Dedifferentiated amniotic fluid mesenchymal stem cell (primary cell): ENCODE data around the gene MYLK.

Experiments
- DNase-seq: peaks from one replicate; pipeline ENCODE4 v3.0.0-alpha.2; 2016; ENCODE audit errors: extremely low spot score

The MYLK gene

DNA sequence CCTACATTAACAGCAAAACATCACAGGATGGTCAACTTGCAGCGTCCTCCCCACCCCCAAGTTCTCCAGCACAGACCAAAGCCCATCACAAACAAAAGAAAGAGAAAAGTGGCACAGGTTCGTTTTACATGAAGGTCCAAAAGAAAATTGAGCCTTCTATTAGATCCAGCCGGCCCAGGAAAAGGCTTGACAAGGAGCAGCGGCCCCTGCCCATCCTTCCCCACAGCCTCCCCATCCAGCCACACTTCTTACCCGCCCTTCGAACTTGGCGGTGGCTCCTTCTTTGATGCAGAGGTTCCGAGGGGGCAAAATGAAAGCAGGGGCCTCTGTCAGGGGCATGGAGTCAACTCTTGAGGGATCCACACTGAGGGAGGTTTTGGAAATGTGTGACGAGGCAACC, 90.7 kb downstream of the MYLK start:
- DNase-seq: no peak

DNA sequence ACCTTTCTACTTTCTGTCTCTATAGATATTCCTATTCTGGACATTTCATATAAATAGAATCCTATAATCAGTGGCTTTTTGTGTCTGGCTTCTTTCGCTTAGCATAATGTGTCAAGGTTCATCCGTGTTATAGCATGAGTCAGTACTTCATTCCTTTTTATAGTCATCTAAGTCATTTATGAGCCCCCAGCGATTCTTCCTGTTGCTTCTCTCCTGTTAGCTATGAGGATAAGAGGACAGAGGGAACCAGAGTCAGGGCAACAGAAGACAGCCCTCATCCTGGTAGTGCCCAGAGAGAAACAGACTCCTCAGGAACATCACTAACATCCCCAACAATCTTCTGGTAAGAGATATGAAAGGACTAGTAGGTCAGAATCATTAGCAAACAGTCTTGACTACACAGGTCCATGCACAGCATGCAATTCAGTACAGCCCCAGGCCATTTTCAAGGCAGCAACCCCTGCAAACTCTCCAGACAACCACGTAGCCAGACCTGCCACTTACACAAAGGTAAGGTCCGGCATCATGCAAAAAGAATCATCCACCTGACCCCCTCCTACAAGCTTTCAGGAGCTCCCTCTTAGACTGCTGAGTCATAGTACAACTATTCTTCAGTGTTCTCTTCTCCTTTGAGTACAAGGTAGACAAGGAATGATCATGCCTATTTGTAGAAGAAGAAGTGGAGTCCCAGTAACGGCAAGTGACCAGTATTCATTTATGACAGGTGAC, 91.5 kb downstream of the MYLK start:
- DNase-seq: no peak

DNA sequence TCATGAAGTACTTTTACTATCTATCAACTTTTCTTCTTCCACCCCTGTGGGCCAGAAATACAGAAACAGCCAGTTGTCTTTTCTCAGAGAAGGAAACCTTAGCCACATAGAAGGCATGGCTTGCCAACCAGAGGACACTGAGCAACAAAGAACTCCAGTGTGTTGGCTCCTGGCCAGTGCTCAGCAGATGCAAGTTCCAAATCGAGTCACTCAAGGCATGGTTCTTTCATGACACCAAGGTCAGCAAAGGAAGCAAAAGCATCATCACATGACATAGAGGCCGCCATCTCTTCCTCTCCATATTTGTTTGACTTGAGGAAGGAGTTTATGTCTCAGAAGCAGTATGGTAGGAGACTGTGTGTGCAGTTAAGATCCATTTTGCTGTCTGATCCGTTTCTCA, 92.2 kb downstream of the MYLK start:
- no peak for DNase-seq

- DNase-seq: peak; percentile 60
Measured at GRCh38 chr3:123791417-123791816, 92.7 kb downstream of the MYLK start.

- DNase-seq: no peak
Measured at GRCh38 chr3:123791073-123791370, 93.1 kb downstream of the MYLK start.

DNA sequence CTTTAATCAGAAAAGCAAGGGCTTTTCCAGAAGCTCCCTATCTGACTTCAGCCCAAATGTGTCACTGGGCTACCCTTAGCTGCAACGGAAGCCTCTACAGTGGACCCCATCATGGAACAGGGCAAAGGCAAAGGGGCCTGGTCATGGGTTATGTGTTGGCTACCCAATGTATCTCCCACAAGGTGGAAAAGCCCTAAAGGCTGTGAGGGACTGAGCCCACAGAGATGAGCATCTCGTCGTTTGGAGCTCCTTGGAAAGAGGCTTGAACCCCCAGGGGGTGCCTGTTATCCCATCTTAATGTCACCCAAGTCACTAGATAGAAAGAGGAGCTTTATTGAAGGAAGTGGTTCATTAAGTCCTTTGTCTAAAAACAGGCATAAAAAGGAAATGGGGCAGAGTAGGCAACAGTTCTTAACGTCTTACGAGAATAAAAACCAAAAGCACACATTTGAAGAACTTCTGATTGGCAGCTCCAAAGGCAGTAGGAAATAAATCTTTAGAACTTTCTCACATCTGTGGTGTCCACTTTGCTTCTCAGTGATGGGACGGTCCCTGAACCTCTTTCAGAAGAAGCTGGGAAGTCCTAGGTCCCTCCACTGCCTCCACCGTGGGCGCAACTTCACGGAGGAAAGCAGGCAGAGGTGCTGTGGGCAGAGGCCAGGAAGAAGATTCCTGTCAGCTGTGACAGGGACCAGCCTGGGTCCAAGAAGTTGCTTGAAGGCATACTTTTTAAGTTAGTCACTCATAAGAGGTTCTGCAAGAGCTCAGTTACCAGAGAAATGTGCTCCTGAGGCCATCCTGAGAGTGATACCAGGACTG, 93.7 kb downstream of the MYLK start:
- DNase-seq: no peak

DNA sequence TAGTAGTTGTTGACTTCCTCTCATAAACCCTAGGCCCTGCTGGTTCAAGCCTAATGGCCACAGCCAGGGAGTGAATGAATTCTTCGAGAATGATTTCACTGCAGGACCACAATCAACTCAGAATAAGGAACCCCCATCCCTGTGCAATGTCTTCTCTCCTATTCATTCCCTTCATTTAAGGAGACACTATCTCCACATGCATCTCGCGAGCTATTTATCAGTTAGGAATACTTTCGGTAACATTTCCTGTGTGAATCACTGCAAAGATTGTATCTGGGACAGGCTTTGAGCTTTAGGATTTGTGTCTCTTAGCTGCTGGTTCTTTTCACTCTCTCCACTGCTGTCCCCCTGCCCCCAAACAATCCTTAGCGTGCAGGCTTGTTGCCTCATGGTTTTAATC, 94.4 kb downstream of the MYLK start:
- peak; percentile 39 for DNase-seq

GRCh38 chr3:123789160-123789559, 95.0 kb downstream of the MYLK start:
- DNase-seq: no peak

- no peak for DNase-seq
Measured at GRCh38 chr3:123788710-123789109, 95.4 kb downstream of the MYLK start.

DNA sequence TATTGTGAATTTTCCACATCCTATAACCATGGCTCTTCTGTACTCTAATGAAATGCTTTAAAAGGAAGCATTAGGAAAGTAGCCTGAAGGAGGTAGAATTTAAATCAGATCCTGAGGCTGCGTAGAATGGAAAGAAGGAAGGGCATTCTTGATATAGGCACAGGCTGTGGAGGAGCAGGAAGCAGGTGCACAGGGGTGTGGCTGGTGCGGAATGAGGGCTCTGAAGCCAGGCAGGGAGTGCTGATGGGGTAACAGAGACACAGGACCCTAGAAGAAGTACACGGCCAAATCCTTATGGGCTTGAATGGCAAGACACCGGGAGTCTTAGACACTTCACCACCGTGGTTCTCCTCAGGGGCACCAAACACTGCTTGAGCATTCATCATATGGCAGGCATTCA, 97.0 kb downstream of the MYLK start:
- no peak for DNase-seq

DNA sequence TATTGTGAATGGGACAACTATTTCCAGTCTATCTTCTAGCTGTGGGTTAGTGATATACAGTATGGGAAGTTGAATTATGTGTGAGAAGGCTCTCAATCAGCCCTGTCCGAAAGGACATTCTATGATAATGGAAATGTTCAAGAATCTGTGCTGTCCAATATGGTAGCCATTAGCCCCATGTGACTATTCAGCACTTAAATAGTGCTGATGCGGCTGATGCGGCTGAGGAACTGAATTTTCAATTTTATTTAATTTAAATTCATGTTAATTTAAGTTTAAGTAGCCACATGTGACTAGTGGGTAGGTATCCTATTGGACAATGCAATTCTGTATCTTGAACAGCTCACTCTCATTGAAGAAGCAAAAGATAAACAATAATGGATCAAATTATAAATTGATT, 98.5 kb downstream of the MYLK start:
- DNase-seq: no peak

GRCh38 chr3:123783811-123784210, 100.3 kb downstream of the MYLK start:
- DNase-seq: no peak

- no peak for DNase-seq
Measured at GRCh38 chr3:123783050-123783689, 101.0 kb downstream of the MYLK start.

GRCh38 chr3:123782488-123782887, 101.6 kb downstream of the MYLK start:
- no peak for DNase-seq

- DNase-seq: no peak
Measured at GRCh38 chr3:123781571-123782275, 102.4 kb downstream of the MYLK start.

- no peak for DNase-seq
Measured at GRCh38 chr3:123781138-123781537, 103.0 kb downstream of the MYLK start.

- DNase-seq: no peak
Measured at GRCh38 chr3:123780656-123781055, 103.5 kb downstream of the MYLK start.

- no peak for DNase-seq
Measured at GRCh38 chr3:123779655-123780231, 104.4 kb downstream of the MYLK start.

DNA sequence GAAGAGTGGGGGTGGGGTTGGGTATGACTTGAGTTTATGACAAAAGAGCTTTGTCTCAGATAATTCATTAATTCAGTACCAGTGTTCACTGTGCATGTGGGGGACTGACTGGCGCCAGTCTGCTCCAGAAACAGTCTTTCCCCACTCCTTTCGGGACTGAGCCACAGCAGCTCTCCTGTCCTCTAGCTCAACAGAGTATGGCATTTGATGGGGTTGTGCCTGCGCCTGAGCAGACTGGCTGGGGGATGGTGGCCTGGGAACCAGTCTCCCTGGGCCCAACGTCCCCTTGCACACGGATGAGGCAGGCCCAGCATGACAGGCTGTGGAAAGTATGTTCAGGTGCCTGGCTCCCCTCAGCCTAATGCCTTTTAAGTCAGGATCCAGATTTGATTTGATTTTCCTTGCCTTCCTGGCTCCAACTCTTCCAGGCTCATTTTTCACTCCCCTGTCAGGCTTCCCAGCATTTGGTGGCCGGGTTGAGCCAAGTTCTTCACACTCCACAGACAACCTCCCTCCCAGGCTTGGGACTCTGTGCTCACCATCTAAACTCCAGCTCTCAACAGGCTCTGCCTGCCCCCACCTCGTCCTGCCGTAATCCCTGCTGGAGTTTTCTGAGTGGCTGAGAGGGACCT, 105.0 kb downstream of the MYLK start:
- DNase-seq: no peak

DNA sequence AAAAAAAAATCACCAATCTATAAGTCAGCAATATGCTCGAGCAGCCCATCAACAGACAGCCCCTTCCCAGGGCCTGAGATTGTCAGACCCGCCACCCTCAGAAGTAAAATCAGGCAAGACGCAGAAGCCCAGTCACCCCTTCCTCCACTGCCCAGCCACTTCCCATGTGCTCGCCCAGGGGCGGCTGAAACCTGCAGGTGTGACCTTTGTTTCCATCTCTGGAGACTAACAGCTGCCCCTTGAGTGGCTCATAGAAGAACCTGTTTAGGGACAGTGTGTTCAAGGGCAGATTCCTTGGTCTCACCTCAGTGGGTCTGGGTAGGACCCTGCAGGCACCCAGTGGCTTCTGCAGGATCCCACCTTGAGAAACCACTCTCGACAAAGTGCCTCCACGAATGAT, 105.6 kb downstream of the MYLK start:
- DNase-seq: no peak

DNA sequence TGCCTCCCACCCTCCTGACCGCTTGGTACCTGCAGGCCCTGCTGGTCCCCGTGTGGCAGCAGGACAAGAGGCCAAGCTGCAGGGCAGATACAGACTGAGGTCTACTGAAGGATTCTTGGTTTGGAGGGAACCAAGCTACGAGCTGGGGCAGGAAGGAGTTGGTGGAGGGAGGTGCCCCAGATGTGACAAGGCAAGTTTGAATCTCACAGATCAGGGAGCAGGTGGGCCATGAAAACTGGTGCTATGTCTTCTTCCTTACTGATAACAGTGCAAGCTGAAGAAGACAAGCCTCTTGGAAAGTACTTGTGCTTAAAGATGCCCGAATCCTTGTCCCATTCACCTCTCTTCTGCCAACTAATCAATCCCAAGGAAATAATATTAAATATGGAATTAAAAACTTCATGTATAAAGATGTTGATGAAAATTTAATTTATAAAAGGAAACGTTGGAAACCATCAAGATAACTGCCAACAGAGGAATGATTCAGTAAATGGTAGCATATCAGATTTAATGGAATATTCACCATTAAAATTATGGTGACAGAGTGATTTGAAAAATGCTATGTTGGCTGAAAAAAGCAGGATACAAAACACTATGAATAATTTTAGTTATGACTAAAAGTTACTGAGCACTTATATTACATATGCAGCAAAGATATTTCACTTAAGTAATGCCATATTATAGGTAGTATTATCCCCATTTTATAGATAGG, 107.9 kb downstream of the MYLK start:
- DNase-seq: no peak
